Fibroblast of lung (primary cell): Measurements from ENCODE around the gene CD36. TPM values are rescaled to one million over a fixed set of nuclear protein-coding genes. Genes with fewer than 3 reads are reported as not detected.

Experiments used
- DNase-seq, 2 donors: peaks; one replicate each; pipeline versions ENCODE4 v3.0.0 to v3.0.0-alpha.2; 2010; ENCODE audit warnings: low read depth in 2 of 2
- H2AFZ ChIP-seq: 2 replicates; pipeline ENCODE4 v1.5.1; 2012; ENCODE audit warnings: low read length, control low read depth, inconsistent platforms
- H3K27ac ChIP-seq: 2 replicates; pipeline ENCODE4 v1.5.1; 2011; ENCODE audit warnings: low read length, control low read depth; ENCODE audit not compliant: insufficient read depth
- H3K27me3 ChIP-seq: 2 replicates; pipeline ENCODE4 v1.5.1; 2011; ENCODE audit warnings: mild to moderate bottlenecking, low read length; ENCODE audit not compliant: control insufficient read depth, insufficient read depth
- H3K36me3 ChIP-seq: 2 replicates; pipeline ENCODE4 v1.5.1; 2011; ENCODE audit warnings: low read length; ENCODE audit not compliant: control insufficient read depth, insufficient read depth
- H3K4me1 ChIP-seq: 2 replicates; pipeline ENCODE4 v1.5.1; 2011; ENCODE audit warnings: low read length; ENCODE audit not compliant: control insufficient read depth, insufficient read depth; ENCODE audit errors: extremely low read depth
- H3K4me2 ChIP-seq: 2 replicates; pipeline ENCODE4 v1.5.1; 2011; ENCODE audit warnings: low read length, control low read depth; ENCODE audit not compliant: insufficient read depth; ENCODE audit errors: extremely low read depth
- H3K4me3 ChIP-seq, 4 experiments: fragments of 200-600 bp in 1 of 4; sonication (generic) in 1 of 4; replicated peaks in 1 of 4; 2 replicates each; pipeline ENCODE4 v1.5.1; 2011 to 2016; ENCODE audit warnings: low read length in 4 of 4, low read depth in 3 of 4, mild to moderate bottlenecking in 3 of 4, control low read depth in 2 of 4, inconsistent platforms in 1 of 4, mixed read lengths in 1 of 4; ENCODE audit not compliant: insufficient read depth in 1 of 4; ENCODE audit errors: control extremely low read depth in 1 of 4
- H3K79me2 ChIP-seq: 2 replicates; pipeline ENCODE4 v1.5.1; 2012; ENCODE audit warnings: mild to moderate bottlenecking, low read length, inconsistent platforms; ENCODE audit not compliant: control insufficient read depth, insufficient read depth
- H3K9ac ChIP-seq: 2 replicates; pipeline ENCODE4 v1.5.1; 2011; ENCODE audit warnings: mild to moderate bottlenecking, low read length, control low read depth; ENCODE audit not compliant: insufficient read depth
- H3K9me3 ChIP-seq: 2 replicates; pipeline ENCODE4 v1.5.1; 2012; ENCODE audit warnings: low read depth, low read length; ENCODE audit not compliant: control insufficient read depth, insufficient read depth
- H4K20me1 ChIP-seq: 2 replicates; pipeline ENCODE4 v1.5.1; 2011; ENCODE audit warnings: low read length; ENCODE audit not compliant: control insufficient read depth, insufficient read depth; ENCODE audit errors: extremely low read depth
- CTCF ChIP-seq, 2 donors: IDR thresholded peaks in 1 of 2; conservative IDR thresholded peaks in 1 of 2; 1 replicate in 1 of 2; 2 replicates in 1 of 2; pipeline ENCODE4 v1.5.1; 2011 to 2012; ENCODE audit warnings: low read length in 2 of 2, control low read depth in 1 of 2, inconsistent platforms in 1 of 2, low read depth in 1 of 2, mild to moderate bottlenecking in 1 of 2
- EZH2 ChIP-seq: IDR thresholded peaks from 2 replicates; pipeline ENCODE4 v1.5.1; 2012; ENCODE audit warnings: low read length, control low read depth, mild to moderate bottlenecking; ENCODE audit errors: missing control alignments
- polyA plus RNA-seq, 2 donors: library from polyadenylated mRNA; depleted of rRNA in 1 of 2; stranded (reverse) in 1 of 2; unstranded in 1 of 2; fragments of >200 nt; gene quantifications; 2 replicates each; pipeline ENCODE4 v1.2.1, GENCODE V29; 2011 to 2012; ENCODE audit warnings: missing spikeins in 1 of 2
- total RNA-seq: library from RNA; depleted of rRNA; stranded (reverse); fragments of >200 nt; gene quantifications from 2 replicates; pipeline ENCODE4 v1.2.1, GENCODE V29; 2014

CD36 gene
- total and polyA plus RNA-seq, 2 donors (not counting 1 experiment from before 2014, with no cell fraction given) = 41.0 to 102 TPM

- Histone ChIP-seq H4K20me1 (no peaks in the 10 kb centered on the region), H3K4me1 (no peaks in the 10 kb centered on the region), H3K9me3 (no peaks in the 10 kb centered on the region), H3K4me2 (no peak overlapping the region), H3K79me2 (no peaks in the 10 kb centered on the region), H2AFZ (no peak overlapping the region), H3K4me3 (no peak overlapping the region), H3K9ac (no peak overlapping the region), H3K36me3 (no peaks in the 10 kb centered on the region), H3K27me3 (no peaks in the 10 kb centered on the region), H3K27ac (no peak overlapping the region)
- no peak for DNase-seq
- TF ChIP-seq CTCF (conservative IDR thresholded peaks at IDR 0.05 in 1 of 2, IDR thresholded peaks at IDR 0.05 in 1 of 2; ENCODE audit: low read depth in 1 of 2, low read length in 2 of 2) (no peak), EZH2 (no peak)
These were observed 20.3 kb upstream of the CD36 start for GRCh38 chr7:80618096-80618495.

- Histone ChIP-seq H3K4me3 (no peak overlapping the region), H3K4me2 (no peak overlapping the region), H2AFZ (no peak overlapping the region), H3K4me1 (peaks cover 2% of the 10 kb centered on the region), H3K9ac (no peak overlapping the region), H3K9me3 (no peaks in the 10 kb centered on the region), H3K27me3 (no peaks in the 10 kb centered on the region), H3K27ac (no peak overlapping the region), H3K79me2 (no peaks in the 10 kb centered on the region), H3K36me3 (no peaks in the 10 kb centered on the region), H4K20me1 (no peaks in the 10 kb centered on the region)
- DNase-seq = no peak
- TF ChIP-seq EZH2 (no peak), CTCF (conservative IDR thresholded peaks at IDR 0.05 in 1 of 2, IDR thresholded peaks at IDR 0.05 in 1 of 2; ENCODE audit: low read depth in 1 of 2, low read length in 2 of 2) (no peak)
These were observed 18.7 kb upstream of the CD36 start for GRCh38 chr7:80619741-80620140.

GRCh38 chr7:80622541-80622940, 15.9 kb upstream of the CD36 start:
- no peak overlapping the region for H3K9ac ChIP-seq
- H3K79me2 ChIP-seq = no peaks in the 10 kb centered on the region
- H3K27ac ChIP-seq = no peak overlapping the region
- H3K4me3 ChIP-seq = no peak overlapping the region
- H3K27me3 ChIP-seq = no peaks in the 10 kb centered on the region
- peak overlapping the region; percentile 4 for H2AFZ ChIP-seq
- DNase-seq = peak; percentile 74 to 78
- H3K36me3 ChIP-seq = no peaks in the 10 kb centered on the region
- no peaks in the 10 kb centered on the region for H3K9me3 ChIP-seq
- peak overlapping the region; percentile 34 for H3K4me2 ChIP-seq
- peaks cover 2% of the 10 kb centered on the region for H3K4me1 ChIP-seq
- TF ChIP-seq EZH2 (no peak), CTCF (conservative IDR thresholded peaks at IDR 0.05 in 1 of 2, IDR thresholded peaks at IDR 0.05 in 1 of 2; ENCODE audit: low read depth in 1 of 2, low read length in 2 of 2) (no peak)
- H4K20me1 ChIP-seq = no peaks in the 10 kb centered on the region
